Stimulated activated CD4-positive, alpha-beta T cell treated with anti-CD3 and anti-CD28 coated beads, TNF-alpha, amount 100 ng/mL, for 24 hours (primary cell): ENCODE results near the gene GNG3.

Experiments used
- DNase-seq, 3 experiments: peaks; one replicate each; pipeline ENCODE4 v3.0.0-alpha.2; 2020; ENCODE audit warnings: low read depth in 3 of 3

Gene GNG3

GRCh38 chr11:62757846-62758788 is 50.6 kb downstream of the GNG3 start:
- DNase-seq: no peak
